Measurements from ENCODE around the gene KIF2C. TPM values are rescaled to one million over a fixed set of nuclear protein-coding genes. Genes with fewer than 3 reads are reported as not detected.

KIF2C gene
- total RNA-seq, 1 experiment from 2014 or later: 92.6 TPM

DNA sequence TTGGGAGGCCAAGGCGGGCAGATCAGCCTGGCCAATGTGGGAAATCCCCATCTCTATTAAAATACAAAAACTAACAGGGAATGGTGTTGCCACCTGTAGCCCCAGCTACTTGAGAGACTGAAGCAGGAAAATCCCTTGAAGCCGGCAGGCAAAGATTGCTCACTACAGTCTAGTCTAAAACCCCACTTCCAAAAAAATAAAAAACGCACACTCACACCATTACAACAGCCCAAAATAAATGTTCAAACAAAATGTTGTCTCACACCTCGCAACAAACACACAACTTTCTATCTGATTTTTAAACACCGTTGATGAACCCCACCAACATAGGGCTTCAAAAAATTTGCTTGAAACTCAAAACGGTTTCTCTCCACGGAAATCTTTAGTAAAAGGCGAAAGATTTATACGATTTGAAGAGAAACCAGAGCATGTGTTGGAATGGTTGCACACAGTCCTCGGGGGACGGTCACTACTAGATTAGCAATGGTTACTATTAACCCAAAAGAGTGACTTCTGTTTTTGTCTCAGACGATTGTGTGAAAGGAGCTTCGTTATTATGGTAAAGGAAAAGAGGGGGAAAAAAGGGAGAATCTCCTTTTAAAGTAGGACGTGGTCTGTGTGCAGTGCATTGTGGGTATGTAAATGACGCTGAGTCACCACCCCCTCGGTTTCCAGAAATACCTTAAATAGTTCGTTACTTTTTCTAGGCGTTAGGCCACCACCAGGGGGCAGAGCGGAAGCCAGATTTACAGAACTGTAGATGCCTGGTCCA lies 8.7 kb upstream of the KIF2C start, which contains the start of gene RNU5D-1 (continued):
- TF ChIP-seq TCF7L2 (IDR thresholded peaks at IDR 0.05; ENCODE audit: borderline replicate concordance, extremely low read depth, insufficient read depth, insufficient read length): peak; percentile 8
- TF ChIP-seq, protein P1, sequence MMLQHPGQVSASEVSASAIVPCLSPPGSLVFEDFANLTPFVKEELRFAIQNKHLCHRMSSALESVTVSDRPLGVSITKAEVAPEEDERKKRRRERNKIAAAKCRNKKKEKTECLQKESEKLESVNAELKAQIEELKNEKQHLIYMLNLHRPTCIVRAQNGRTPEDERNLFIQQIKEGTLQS (IDR thresholded peaks at IDR 0.05): no peak
- TF ChIP-seq SRF (IDR thresholded peaks at IDR 0.05; ENCODE audit: low read depth): peak; percentile 82
- TF ChIP-seq EZH2phosphoT487 (IDR thresholded peaks at IDR 0.05; ENCODE audit: borderline replicate concordance): no peak
- TF ChIP-seq JUND (IDR thresholded peaks at IDR 0.05): peak; percentile 85
- peak; percentile 69; the same call in 1 of the 2 replicates for TF ChIP-seq FOSL1 (IDR thresholded peaks at IDR 0.05; ENCODE audit: low read depth)

DNA sequence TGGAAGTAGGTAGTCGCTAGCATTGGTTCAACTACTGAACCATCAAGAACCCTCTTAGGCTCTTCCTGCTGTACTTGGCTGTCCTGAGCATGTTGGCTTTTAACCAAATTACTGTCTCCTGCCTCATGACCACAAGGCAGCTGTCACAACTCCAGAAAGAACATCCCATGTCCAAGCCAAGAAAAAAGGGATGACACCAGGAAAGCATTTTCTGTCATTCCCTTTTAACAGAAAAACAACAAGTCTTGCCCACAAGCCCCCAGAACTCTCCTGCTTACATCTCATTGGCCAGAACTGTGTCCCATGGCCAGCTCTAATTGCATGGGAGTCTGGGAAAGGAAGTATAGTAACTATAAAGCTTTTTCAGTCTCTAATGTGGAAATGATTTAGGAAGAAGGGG lies 6.3 kb upstream of the KIF2C start:
- Histone ChIP-seq H3K27me3 (ENCODE audit: insufficient read depth, low read length) (no peaks in the 10 kb centered on the region), H3K36me3 (ENCODE audit: control insufficient read depth in 1 of 2, insufficient read depth in 2 of 2, low read length in 2 of 2) (no peaks in the 10 kb centered on the region), H3K27ac (ENCODE audit: low read depth, low read length) (no peak overlapping the region), H4K20me1 (ENCODE audit: insufficient read depth) (no peaks in the 10 kb centered on the region), H3K4me3 (replicated peaks in 1 of 2; ENCODE audit: low read depth in 1 of 2, low read length in 2 of 2) (no peak overlapping the region), H2AFZ (ENCODE audit: low read depth, low read length, poor library complexity, severe bottlenecking) (no peak overlapping the region), H3K9ac (ENCODE audit: low read length) (no peak overlapping the region), H3K4me2 (ENCODE audit: low read length) (peak overlapping the region; percentile 14; the same call in 1 of the 2 replicates), H3K79me2 (ENCODE audit: insufficient read depth, low read length) (no peaks in the 10 kb centered on the region), H3K9me2 (ENCODE audit: insufficient read depth) (no peaks in the 10 kb centered on the region), H3K9me3 (ENCODE audit: control insufficient read depth in 1 of 2, insufficient read depth in 1 of 2, low read depth in 1 of 2, low read length in 2 of 2) (no peaks in the 10 kb centered on the region), H3K4me1 (ENCODE audit: control insufficient read depth in 1 of 2, insufficient read depth in 2 of 2, low read length in 2 of 2) (peaks cover 23 to 47% of the 10 kb centered on the region in 2 experiments)
- no TSS peak for BruUV-seq (replicated peaks)
- CTCF ChIA-PET: no interaction called here
- no peak for TF ChIP-seq CBX3 (IDR thresholded peaks at IDR 0.05; ENCODE audit: low read depth)
- no peak for TF ChIP-seq TCF7L2 (IDR thresholded peaks at IDR 0.05; ENCODE audit: borderline replicate concordance, extremely low read depth, insufficient read depth, insufficient read length)
- no peak for ATAC-seq
- POLR2A ChIA-PET: interaction anchor here (1.7 to 5.9 kb wide), 4 partner anchors 10 to 85 kb away, joined by 6 to 461 read pairs (median 55); partner anchors contain the start of gene RPS8
- intact Hi-C loops (cut with micrococcal nuclease): loop anchor here (5.0 kb wide), 3 partner anchors 279 to 759 kb away; partner anchors contain the start of genes HECTD3, TESK2 and UROD
- RAD21 ChIA-PET (ENCODE audit: low non-redundant PET in 1 of 2, low total read pairs in 2 of 2, uncharacterized antibody in 2 of 2, unreplicated experiment in 2 of 2): no interaction called here
- no peak for DNase-seq (ENCODE audit: low read depth, low spot score)
